NK-92 treated with Interleukin-12 subunit alpha and Interleukin-12 subunit beta, amount 100 ng/mL, for 24 hours (cell line): ENCODE measurements around the gene SSH3.

Experiments used
- DNase-seq: peaks from one replicate; lab custom pipeline; 2025; lab: John Stamatoyannopoulos, UW

Gene SSH3

GRCh38 chr11:67293090-67293489 is 10.2 kb upstream of the SSH3 start:
- DNase-seq = no peak

DNA sequence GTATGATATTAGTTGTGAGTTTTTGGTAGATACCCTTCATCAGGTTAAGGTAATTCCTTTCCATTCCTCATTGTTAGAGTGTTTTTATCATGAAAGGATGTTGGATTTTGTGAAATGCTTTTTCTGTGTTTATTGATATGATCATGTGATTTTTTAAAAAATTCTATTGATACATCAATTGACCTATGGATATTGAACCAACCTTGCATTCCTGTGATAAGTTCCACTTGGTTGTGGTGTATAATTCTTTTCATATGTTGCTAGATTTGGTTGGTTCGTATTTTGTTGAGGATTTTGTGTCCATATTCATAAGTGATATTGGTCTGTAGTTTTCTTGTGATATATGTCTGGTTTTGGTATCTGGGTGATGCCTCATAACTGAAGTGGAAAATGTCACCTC is 7.5 kb upstream of the SSH3 start:
- no peak for DNase-seq

DNA sequence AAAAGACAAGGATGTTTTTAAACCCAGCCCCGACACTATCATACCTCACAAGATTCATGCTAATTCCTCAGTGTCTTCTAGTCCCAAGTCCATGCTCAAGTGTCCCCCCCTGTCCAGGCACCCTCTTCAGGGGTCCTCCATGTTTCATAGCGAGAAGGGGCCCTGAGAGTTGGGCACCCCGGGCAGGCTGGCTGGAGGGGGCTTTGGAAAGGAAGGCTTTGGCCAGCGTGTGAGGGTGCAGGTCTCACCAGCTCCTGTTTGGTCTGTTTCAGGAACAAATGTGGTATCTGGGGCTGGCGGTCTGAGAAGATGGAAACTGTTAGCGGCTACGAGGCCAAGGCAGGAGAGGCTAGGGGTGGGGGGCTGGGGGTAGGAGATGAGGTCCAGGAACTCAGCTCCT is 4.5 kb upstream of the SSH3 start:
- no peak for DNase-seq

DNA sequence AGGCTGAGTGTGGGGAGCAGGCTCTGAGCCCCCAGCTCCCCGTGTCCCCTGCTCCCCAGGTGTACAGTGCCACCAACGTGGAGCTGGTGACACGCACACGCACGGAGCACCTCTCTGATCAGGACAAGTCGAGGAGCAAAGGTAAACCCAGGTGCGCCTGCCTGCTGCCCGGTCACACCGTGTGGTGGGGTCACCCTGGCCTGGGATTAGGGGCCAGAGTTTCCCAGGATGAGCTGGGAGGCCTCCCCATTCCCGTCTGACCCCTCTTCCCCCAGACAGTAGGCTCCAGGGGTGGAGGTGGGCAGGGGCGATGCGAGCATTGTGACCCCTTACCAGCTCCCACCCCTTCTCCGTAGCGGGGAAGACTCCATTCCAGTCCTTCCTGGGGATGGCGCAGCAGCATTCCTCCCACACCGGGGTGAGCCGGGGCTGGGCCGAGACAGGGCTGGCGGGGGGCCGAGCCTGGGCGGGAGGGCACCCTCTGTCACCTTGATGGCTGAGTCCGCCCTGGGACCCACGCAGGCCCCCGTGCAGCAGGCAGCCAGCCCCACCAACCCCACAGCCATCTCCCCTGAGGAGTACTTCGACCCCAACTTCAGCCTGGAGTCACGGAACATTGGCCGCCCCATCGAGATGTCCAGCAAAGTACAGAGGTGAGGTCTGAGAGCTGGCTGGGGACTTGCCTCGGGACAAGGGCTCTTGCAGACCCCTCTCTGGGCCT is 3.7 kb upstream of the SSH3 start:
- DNase-seq = no peak

GRCh38 chr11:67300256-67300755 is 3.0 kb upstream of the SSH3 start:
- DNase-seq = no peak

DNA sequence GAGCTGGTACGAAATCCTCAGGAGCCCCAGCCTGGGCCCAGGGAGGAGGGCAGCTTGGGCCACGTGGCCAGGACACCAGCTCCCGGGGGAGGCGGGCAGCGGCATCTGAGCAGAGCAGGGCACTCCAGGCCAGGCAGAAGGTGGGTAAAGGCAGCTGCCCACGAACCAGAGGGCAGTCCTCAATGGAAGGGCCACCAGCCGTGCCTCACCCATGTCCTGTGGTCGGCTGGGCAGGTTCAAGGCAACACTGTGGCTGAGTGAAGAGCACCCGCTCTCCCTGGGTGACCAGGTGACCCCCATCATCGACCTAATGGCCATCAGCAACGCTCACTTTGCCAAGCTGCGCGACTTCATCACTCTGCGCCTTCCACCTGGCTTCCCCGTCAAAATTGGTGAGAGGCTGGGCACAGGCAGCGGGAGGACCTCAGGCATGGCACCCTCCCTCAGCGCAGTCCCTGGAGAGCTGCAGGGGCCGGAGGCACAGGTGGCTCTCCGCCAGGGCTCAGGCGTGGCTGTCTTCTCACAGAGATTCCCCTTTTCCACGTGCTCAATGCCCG is 2.5 kb upstream of the SSH3 start:
- no peak for DNase-seq

DNA sequence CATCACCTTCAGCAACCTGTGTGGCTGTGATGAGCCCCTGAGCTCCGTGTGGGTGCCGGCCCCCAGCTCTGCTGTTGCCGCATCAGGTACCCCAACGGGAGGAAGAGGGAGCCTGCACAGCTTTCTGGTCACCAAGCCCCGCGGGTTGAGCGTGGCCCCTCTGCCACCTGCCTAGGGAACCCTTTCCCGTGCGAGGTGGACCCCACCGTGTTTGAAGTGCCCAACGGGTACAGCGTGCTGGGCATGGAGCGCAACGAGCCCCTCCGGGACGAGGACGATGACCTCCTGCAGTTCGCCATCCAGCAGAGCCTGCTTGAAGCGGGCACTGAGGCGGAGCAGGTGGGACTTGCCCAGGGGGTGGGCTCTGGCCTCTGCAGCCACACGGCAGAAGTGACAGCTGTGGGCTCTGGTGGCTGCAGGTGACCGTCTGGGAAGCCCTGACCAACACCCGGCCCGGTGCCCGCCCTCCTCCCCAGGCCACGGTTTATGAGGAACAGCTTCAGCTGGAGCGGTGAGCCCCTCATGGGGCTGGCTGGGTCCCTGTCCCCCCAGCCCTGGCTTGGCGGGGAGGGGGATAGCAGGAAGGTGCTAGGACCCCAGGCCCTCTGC is 1.9 kb upstream of the SSH3 start:
- no peak for DNase-seq

DNA sequence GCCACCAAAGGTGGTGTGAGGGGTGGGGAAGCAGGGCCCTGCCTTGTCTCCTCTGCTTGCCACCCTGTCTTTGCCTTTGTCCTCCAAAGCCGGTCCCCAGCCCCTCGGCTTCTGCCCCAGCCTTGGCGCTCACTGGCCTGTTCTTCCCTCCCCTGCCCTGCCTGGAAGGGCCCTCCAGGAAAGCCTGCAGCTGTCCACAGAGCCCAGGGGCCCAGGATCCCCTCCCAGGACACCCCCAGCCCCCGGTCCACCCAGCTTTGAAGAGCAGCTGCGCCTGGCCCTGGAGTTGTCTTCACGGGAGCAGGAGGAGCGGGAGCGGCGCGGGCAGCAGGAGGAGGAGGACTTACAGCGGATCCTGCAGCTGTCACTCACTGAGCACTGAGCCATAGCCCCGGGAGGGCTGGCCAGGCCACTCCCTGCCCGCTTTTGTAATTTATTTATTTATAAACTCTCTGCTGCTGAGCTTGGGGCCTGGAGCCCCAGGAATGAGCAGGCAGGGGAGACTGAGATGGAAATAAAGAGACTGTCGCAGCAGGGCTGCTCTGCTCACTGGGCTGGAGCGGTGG is 1.3 kb upstream of the SSH3 start:
- DNase-seq = no peak

DNA sequence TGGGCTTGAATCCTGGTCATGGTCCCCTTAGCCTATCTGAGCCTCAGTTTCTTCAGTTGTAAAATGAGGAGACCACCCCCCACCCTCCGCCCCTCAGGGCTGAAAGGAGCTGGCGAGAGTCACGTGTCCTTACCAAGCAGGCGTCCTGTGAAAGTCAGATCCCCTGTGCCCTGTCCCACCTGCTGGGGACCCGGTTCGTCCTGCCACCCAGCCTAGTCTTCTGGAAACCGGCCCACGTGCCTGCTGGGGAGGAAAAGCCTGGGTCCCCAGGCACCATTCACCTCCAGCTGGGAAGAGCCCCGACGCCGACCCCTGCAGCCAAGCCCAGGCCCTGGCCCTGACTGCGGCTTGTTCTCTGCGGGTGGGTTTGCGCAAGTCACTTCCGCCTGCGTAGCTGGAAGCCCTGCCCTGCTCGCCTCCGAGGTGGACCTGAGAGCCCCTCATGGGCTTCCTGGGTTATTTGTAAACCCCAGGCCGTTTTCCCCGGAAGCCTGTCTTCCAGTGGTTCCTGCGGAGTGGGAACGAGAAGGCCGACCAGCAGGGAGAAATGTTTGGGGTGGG is 679 bp upstream of the SSH3 start:
- DNase-seq = no peak

- DNase-seq = no peak
These were observed 593 bp downstream of the SSH3 start for GRCh38 chr11:67303835-67304411.

DNA sequence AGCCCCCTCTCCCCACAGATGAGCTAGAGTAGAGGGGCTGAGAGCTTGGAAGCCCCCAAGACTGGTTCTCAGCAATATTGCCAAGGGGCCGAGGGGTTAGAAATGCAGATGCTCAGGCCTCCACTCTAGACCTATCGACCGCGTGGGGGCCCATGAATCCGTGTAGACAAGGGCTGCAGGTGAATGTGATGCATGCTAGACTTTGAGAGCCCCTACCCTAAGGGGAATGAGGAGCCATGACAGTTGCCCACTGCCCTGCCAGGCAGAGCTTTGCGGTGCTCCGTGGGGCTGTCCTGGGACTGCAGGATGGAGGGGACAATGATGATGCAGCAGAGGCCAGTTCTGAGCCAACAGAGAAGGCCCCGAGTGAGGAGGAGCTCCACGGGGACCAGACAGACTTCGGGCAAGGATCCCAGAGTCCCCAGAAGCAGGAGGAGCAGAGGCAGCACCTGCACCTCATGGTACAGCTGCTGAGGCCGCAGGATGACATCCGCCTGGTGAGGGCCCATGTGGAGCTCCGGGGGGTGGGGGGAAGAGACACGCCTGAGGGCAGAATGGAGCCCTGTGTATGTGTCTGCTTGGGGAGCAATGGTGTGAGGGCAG is 1.3 kb downstream of the SSH3 start:
- DNase-seq = no peak

GRCh38 chr11:67306769-67307544 is 3.6 kb downstream of the SSH3 start:
- DNase-seq = no peak

DNA sequence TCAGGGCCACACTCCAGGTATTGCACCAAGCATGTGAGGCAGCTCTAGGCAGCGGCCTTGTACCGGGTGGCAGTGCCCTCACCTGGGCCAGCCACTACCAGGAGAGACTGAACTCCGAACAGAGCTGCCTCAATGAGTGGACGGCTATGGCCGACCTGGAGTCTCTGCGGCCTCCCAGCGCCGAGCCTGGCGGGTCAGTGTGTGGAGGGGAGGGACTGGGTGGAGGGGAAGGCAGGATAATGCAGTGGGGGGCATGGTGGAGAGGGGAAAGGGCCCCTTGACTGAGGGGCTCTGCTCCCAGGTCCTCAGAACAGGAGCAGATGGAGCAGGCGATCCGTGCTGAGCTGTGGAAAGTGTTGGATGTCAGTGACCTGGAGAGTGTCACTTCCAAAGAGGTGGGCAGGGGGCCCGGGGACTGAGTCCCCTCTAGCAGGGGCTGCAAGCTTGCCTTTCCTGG is 4.2 kb downstream of the SSH3 start:
- no peak for DNase-seq

GRCh38 chr11:67308031-67308866 is 4.9 kb downstream of the SSH3 start:
- no peak for DNase-seq

GRCh38 chr11:67309166-67309565 is 5.8 kb downstream of the SSH3 start:
- no peak for DNase-seq

DNA sequence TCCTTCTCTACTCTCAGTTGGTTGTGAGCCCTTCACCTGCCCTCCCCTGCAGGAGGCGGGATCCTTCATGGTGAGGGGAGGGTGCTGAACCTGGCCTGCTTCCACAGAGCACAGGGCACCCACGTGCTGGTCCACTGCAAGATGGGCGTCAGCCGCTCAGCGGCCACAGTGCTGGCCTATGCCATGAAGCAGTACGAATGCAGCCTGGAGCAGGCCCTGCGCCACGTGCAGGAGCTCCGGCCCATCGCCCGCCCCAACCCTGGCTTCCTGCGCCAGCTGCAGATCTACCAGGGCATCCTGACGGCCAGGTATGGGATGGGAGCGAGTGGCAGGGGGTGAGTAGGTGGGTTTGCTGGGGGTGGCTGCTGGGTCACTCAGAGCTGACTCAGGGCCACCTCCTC is 6.3 kb downstream of the SSH3 start:
- no peak for DNase-seq

GRCh38 chr11:67310246-67311050 is 7.1 kb downstream of the SSH3 start:
- DNase-seq = no peak

DNA sequence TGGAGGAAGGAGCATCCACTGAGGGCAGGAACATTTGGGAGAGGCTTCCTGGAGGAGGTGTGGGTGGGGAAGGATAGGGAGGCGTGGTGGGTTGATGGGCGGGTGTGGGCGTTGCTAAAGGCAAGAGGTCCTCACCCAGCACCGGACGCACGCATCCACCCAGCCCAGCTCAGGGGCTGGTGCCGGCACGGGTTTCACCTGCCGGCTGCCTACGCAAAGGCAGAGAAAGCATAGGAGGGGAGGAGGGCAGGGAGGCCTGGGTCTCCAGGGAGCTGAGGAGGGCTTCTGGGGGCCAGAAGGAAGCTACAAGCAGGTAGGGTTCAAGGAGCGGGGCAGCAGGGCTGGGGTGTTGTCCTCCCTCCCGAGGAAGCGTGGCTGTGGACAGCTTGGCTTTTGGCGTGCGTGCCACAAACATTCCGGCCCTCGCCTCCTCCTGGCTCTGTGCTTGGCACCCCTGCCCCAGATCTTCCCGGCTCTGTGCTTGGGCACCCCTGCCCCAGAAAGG is 7.8 kb downstream of the SSH3 start:
- DNase-seq = no peak

GRCh38 chr11:67311556-67312082 is 8.3 kb downstream of the SSH3 start:
- no peak for DNase-seq
